ENCODE data around the gene PLPP7. TPM values are rescaled to one million over a fixed set of nuclear protein-coding genes. Genes with fewer than 3 reads are reported as not detected.
"Not testable (repeated sequence)": the region's sequence is repeated elsewhere in the genome, so short reads cannot be mapped to it uniquely, and the experiment has no call there.

The PLPP7 gene
- total RNA-seq, 1 donor from 2014 or later = 9.9 TPM

DNA sequence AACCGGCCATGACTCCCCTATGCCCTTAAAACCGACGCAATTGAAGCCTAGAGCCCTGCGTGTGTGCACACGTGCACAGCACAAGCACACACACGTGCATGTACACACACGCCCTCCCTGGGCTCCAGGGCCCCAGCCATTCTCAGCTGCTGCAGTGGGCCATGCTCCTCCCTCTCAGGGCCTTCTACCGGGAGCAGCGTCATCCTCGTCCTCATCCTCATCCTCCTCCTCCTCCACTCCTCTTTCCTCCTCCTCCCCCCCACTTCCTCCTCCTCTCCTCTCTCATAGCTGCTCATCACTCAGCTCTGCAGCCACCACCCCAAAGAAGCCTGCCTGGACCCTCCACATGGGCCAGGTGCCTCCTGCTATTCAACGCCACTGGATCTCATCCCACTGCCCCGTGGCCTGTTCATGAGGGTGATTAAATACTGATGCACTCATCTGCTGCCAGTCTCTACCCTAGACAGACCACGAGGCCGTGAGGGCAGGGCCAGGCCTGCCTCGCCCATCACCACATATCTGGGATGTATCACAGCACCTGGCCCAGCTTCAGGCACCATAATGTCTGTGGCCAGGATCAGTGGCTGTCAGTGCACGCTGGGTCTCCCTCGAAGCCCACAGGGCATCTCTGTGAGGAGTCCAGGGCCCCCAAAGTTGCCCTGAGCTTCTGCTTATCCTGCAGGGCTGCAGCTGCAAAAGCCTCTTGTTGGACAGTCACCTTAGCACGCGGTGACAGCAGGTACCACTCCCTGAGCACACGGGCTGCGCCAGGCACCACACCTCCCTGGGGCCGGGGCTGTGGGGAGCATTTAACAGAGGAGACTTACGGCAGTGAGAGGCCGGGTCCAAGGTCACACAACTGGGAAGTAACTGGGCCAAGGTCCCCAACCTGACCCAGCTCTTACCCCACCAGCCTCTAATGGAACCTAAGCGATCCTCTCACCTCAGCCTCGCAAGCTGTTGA is 23.0 kb upstream of the PLPP7 start:
- DNase-seq (ENCODE audit: low read depth) = no peak

DNA sequence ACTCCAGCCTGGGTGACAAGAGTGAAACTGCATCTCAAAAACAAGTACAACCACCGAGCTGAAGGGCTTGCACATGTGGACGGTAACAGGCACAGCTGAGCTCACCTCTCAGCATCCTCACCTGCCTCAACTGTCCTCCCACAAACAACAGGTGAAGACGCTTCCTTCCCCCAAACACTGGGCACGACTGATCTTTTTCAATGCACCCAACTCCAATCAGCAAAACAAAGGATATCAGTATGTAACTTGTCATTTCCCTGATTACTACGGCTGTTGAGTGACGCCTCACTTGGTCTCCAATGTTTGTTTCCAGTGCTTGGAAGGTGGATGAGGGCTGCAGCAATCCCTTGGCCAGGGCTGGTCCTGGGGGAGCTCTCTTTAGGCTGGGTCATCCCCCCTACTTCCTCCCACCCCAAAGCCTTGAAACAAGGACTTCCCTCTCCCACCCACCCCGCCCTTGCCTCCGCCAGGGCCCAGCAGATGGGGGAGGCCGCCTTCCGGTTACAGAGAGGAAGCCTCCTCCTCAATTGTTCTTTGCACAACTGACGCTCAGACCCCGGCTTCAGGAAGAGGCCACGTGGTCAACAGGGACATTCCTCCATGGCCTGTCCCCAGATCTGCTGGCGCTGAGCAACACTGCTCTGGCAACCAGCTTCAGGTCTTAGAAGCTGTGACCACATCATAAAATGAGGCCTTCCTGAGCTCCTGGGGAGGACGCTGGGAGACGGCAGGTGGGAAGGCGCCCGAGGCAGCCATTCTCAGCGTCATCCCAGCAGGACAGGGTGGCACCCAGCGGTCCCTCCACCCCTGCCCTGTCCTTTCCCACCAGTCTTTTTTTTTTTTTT is 19.1 kb upstream of the PLPP7 start:
- no peak for DNase-seq (ENCODE audit: low read depth)

GRCh38 chr9:131271016-131271273 is 18.6 kb upstream of the PLPP7 start:
- not testable (repeated sequence) for DNase-seq (ENCODE audit: low read depth)

DNA sequence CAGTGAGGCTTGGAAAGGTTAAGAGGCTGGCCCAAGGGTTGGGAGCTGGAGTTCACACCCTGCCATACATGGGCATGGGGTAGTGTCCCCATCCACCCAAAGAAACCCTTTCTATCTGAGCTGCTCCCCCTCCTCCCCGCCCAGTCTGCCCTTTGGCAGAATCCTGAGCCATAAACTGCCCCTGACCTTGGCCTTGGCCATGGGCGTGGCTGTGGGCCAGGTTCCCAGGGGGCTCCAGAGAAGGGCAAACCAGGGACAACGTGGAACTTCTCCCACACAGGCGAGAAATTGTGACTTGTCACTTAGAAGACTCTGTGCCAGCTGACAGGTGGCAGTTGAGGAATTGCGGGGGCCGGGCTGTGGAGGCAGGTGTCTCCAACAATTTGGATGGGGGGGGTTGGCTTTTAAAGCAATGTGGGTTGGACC is 18.0 kb upstream of the PLPP7 start:
- no peak for DNase-seq (ENCODE audit: low read depth)

GRCh38 chr9:131272212-131272611 is 17.3 kb upstream of the PLPP7 start:
- no peak for DNase-seq (ENCODE audit: low read depth)

DNA sequence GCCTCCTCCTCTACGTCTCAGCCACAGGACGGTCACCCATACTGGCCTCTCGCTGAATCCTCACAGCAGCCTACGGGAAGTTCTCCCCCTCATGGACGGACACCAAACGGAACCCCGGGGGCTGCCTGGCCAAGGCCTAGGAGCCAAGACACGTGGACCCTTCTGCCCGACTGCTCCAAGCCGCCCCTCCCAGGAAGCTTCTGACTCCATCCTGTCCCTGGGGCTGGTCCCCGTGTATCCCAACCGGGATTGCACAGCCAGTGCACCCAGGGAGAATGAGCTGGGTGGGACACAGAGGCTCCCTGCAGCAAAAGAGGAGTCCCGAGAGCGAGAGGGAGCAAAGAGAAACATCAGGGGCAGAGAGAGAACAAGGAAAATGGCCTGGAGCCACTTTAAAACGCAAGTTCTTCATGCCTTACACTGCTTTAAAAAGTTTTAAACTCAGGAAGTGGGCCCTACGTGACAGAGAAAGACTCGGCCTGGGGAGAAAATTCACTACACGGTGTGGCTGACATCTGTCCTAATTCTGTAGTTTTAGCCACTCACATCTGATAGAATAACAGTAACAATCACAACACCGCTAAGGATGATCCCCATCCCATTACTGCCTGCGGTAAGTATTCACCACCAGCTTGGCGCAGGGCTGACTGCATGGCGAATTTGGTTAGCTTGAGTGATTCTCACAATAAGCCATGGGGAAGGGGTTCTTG is 16.2 kb upstream of the PLPP7 start:
- no peak for DNase-seq (ENCODE audit: low read depth)

DNA sequence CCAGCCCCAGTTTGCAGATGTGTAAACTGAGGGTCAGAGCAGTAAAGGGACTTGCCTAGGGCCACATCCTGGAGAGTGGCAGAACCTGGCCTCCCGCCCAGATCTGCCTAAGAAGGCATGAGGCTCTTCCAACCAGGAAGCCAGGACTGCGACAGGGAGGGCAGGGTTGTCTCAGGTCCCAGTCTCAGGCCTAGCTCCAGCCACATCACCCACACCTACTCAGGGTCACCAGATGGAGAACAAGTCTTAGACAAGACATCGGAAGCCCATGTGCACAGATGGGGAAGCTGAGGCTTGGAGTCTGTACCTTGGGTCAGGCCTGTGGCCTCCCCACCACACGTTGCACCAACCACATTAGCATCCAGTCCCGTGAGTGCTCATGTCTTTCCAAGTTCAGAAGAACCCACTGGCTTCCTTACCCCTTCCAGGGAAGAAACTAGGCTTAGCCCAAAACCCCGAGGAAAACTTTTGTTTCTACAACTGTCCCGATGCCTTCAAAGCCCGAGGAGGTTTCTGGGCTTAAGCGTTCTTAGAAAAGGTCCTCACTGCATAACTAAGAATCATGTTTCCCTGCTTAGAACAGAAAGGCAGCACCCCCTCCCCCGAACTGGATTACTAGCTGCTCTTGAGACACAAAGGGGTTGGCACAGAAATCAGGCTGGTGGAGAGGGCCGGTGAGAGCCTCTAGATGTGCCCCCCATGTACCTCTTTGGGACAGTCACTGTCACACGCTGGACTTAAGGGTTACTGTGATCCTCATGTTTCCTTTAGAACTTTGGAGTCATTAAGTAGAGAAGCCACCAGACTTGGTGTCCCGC is 15.5 kb upstream of the PLPP7 start:
- no peak for DNase-seq (ENCODE audit: low read depth)

- DNase-seq (ENCODE audit: low read depth) = no peak
Observed at GRCh38 chr9:131274674-131275331, 14.7 kb upstream of the PLPP7 start.

DNA sequence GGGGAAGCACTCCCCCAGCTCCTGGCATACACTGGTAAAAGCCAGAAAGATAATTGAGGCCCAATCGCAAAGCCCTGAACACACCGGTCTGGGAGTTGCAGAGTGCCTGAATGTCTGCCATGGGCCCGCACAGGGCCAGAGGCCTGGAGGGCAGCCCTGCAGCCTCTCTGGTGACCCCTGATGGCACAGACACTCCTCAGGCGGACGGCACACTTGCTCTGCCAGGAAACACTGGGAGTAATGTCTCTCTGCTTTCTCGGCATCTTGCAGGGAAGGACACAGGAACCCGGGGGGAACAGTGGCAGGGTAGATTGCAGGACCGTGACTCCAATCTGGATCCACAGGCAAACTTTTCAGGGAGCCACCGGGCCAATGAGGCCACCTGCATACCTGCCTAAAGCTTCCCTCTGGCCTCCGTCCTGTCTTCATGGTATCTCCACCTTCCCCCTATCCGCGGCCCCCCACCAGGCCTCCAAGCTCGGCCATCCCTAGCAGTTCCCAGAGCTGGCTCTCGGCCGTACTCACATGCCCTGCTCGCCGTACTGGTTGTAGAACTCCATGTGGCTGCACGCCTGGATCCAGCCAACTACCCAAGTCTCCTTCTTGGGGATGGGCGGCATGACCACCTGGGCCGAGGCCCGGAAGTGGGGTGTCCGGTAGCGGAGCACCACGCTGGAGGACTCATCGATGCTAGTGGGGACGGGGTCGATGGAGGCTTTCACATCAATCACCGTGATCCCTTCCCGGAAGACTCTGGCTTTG is 14.0 kb upstream of the PLPP7 start:
- no peak for DNase-seq (ENCODE audit: low read depth)

- no peak for DNase-seq (ENCODE audit: low read depth)
Observed at GRCh38 chr9:131276094-131276888, 13.2 kb upstream of the PLPP7 start, which contains the start of gene FAM78A. FAM78A (minus strand) TSS chr9:131276510; CDS start chr9:131276179, 331 bp downstream.

- DNase-seq (ENCODE audit: low read depth) = no peak
Observed at GRCh38 chr9:131276891-131277286, 12.6 kb upstream of the PLPP7 start.

DNA sequence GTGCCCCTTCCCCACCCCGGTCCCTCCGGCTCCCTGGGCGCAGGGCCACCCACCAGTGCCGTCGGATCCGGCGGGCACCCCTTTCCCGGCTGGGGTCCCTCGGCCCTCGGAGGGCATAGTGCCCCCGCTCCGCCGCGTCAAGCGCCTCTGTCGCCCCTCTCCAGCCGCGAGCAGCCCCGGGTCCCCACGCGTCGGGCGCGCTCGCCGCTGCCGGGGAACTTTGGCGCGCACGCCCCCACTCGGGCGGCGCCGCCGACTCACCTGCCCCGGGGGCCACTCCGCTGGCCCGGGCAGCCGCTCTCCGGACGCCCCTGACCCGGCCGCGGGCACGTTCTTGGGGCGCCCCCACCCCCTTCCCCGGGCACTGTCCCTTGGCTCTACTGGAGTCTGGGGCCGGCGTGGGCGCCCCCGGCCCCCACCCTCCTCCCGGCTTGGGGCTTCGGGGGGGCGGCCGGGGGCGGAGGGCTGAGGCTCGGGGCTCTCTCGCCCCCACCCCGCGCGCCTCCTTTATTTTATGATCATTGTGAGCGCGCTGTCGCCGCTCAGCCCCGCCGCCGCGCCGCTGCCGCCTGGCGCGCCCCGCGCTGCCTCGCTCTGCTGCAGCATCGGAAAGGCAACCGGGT is 12.1 kb upstream of the PLPP7 start:
- DNase-seq (ENCODE audit: low read depth) = no peak

GRCh38 chr9:131277910-131278701 is 11.4 kb upstream of the PLPP7 start:
- peak; percentile 48 for DNase-seq (ENCODE audit: low read depth)

DNA sequence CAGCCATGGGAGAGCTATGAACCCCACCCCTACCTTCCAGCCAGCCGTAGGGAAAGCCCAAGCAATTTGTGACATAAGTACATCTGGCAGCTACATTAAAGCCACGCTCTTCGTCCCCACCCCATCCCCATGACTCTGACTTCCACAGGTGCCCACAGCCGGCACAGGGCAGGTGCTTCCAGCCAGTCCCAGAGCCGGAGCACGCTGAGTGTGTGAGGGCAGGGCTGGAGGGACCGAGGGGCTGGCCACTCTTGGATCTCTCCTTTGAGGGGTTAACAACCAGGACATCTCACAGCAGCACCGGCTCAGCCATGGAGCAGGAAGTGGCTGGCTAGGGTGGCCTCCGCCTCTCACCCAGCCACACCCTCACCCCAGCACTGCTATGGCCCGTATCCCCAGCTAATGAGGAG is 10.8 kb upstream of the PLPP7 start:
- DNase-seq (ENCODE audit: low read depth) = no peak

GRCh38 chr9:131279196-131279862 is 10.2 kb upstream of the PLPP7 start:
- no peak for DNase-seq (ENCODE audit: low read depth)

DNA sequence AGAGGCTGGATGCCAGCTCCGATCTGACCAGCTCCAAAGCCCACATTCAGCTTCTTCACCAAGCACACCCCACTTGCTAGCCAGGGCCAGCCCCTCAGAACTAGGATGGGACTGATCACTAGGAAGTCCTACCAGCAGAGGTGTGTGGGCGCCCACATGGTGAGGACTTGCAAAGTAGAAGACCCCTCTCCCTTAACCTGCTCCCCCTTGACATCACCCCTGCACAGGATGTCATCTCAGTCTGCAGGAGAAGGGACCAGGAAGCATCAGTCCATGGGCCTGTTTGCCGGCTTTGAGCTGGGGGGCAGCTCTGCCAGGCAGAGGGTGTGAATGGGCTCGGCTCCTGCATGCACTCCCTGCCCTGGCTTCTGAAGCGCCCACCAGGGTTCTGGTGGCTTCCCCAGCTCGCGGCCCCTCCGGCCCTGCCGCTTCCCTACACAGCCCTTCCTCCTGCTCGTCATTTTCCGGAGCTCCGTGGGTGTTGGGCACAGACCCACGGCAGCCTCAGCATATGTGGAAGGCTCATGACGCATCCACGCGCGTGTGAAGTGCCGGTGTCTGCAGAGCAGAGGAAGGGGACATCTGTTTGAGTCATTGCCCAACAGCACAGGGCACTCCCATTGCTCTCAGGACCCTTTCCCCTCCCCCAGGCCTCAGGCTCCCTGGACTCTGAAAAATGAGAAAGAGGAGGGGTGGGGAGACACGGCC is 9.5 kb upstream of the PLPP7 start:
- DNase-seq (ENCODE audit: low read depth) = no peak

DNA sequence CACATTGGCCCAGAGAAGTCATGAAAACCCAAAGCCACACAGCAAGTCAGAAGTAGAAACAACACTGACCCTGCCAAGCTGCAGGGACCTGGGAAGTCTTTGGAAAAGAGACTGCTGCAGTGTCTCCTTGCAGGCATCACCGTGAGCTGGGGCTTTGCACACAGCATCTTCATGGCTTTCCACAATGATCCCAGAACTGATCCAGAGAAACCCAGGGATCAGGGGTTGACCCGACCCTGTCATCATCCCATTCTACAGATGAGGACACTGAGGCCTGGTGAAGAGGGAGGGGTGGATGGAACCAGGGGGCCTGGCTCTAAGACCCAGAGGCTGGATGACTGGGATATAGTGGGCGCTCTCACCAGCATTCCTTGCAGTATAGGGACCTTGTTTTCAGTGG is 8.9 kb upstream of the PLPP7 start:
- DNase-seq (ENCODE audit: low read depth) = no peak
